Tongue (tissue), 3 donors: ENCODE measurements around the gene RNF212B. TPM values are rescaled to one million over a fixed set of nuclear protein-coding genes. Genes with fewer than 3 reads are reported as not detected.

Experiments used
- DNase-seq: peaks from one replicate; pipeline ENCODE4 v3.0.0-alpha.2; 2015
- small RNA-seq: library from RNA; depleted of rRNA; stranded (forward); fragments of <200 nt; gene quantifications from one replicate; pipeline ENCODE3, GENCODE V24; 2014; ENCODE audit warnings: low replicate concordance
- total RNA-seq: library from RNA; depleted of rRNA; stranded (reverse); fragments of >200 nt; gene quantifications from one replicate; pipeline ENCODE4 v1.2.3, GENCODE V29; 2014

RNF212B gene
- total RNA-seq, 1 donor from 2014 or later, result not detected

DNA sequence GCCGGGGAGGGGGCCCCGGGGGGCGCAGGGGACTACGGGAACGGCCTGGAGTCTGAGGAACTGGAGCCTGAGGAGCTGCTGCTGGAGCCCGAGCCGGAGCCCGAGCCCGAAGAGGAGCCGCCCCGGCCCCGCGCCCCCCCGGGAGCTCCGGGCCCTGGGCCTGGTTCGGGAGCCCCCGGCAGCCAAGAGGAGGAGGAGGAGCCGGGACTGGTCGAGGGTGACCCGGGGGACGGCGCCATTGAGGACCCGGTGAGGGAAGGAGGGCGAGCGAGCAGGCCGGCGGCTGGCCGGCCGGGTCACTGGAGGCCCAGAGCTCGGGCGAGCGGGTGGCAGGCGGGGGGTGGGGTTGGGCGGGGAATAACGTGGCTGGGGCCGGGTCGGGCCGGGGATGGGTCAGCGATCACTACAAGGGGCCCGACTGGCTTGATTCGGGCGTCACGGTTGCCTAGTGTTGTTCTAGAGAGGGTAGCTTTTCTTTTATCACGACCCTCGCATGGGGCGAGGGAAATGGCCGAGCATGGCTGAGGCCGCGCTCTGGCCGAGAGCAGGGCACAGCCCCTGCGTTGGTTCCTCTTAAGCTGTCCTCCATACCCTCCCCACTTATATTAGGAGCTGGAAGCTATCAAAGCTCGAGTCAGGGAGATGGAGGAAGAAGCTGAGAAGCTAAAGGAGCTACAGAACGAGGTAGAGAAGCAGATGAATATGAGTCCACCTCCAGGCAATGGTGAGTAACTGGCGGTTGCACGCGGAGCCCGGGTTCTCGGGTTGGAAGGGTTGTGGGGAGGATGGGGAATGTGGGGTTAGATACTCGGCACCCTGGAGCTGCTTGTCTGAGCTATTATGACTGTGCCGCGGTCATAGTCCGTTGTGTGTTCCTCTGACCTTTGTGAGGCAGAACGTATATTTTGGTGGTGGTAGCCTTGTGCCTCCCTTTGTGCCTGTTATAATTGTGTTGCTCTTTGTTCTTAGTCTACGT is 84.1 kb downstream of the RNF212B start:
- peak; percentile 51 for DNase-seq

Small RNAs within 50 kb of the gene (small RNA-seq; reads per million reads assigned to genes)
- not detected for gene AL049829.1
- gene RNU6-1046P, result not detected

Other genes with a start within 250 kb of the RNF212B start
- gene C14orf93, start 227.8 kb upstream of the RNF212B start, total RNA-seq, result 13.5 TPM
- gene PSMB5, start 203.0 kb upstream of the RNF212B start, total RNA-seq, result 190 TPM
- gene PSMB11, start 195.7 kb upstream of the RNF212B start, total RNA-seq, result not detected
- 4.5 TPM for gene CDH24, start 180.4 kb upstream of the RNF212B start, total RNA-seq
- gene ACIN1, start 142.8 kb upstream of the RNF212B start, total RNA-seq, result 103 TPM
- gene C14orf119, start 142.4 kb upstream of the RNF212B start, total RNA-seq, result 25.5 TPM
- gene CIROP, start 132.9 kb upstream of the RNF212B start, total RNA-seq, result not detected
- not detected for gene CEBPE, start 118.7 kb upstream of the RNF212B start, total RNA-seq
- 5.6 TPM for gene SLC7A8, start 54.3 kb upstream of the RNF212B start, total RNA-seq
- gene HOMEZ, start 48.2 kb downstream of the RNF212B start, total RNA-seq, result 6.7 TPM
- gene PPP1R3E, start 64.9 kb downstream of the RNF212B start, total RNA-seq, result 12.4 TPM
- 24.1 TPM for gene BCL2L2, start 68.9 kb downstream of the RNF212B start, total RNA-seq
- gene PABPN1, start 83.5 kb downstream of the RNF212B start, total RNA-seq, result 55.6 TPM
- gene SLC22A17, start 115.0 kb downstream of the RNF212B start, total RNA-seq, result 30.5 TPM
- 28.2 TPM for gene EFS, start 127.2 kb downstream of the RNF212B start, total RNA-seq
- gene IL25, start 134.9 kb downstream of the RNF212B start, total RNA-seq, result not detected
- gene CMTM5, start 139.1 kb downstream of the RNF212B start, total RNA-seq, result 2.3 TPM
- gene MYH6, start 170.3 kb downstream of the RNF212B start, total RNA-seq, result 3.3 TPM
- 218 TPM for gene MYH7, start 197.7 kb downstream of the RNF212B start, total RNA-seq
- gene NGDN, start 231.8 kb downstream of the RNF212B start, total RNA-seq, result 31.6 TPM